Mesendoderm (in vitro differentiated cells): Measurements from ENCODE around the gene FMO2.

Source experiments
- DNase-seq: peaks from one replicate; pipeline ENCODE4 v3.0.0; 2013
- H2AK5ac ChIP-seq: 2 replicates; pipeline ENCODE4 v1.6.1; 2013; ENCODE audit warnings: low read length, inconsistent platforms
- H2BK120ac ChIP-seq: 2 replicates; pipeline ENCODE4 v1.6.1; 2013; ENCODE audit warnings: low read depth, mild to moderate bottlenecking, low read length, moderate library complexity, mixed read lengths
- H2BK15ac ChIP-seq: replicated peaks from 2 replicates; pipeline ENCODE4 v1.6.1; 2013; ENCODE audit warnings: low read depth, mild to moderate bottlenecking, moderate library complexity
- H2BK5ac ChIP-seq: 2 replicates; pipeline ENCODE4 v1.6.1; 2013; ENCODE audit warnings: low read length, inconsistent platforms
- H3K18ac ChIP-seq: 2 replicates; pipeline ENCODE4 v1.6.1; 2013; ENCODE audit warnings: mild to moderate bottlenecking, low read length, mixed read lengths
- H3K23ac ChIP-seq: one replicate; pipeline ENCODE4 v1.6.1; 2013; ENCODE audit warnings: low read length
- H3K27ac ChIP-seq: 2 replicates; pipeline ENCODE4 v1.5.1; 2013; ENCODE audit warnings: low read depth, mild to moderate bottlenecking, inconsistent platforms, low read length, moderate library complexity
- H3K27me3 ChIP-seq: 2 replicates; pipeline ENCODE4 v1.6.1; 2013; ENCODE audit warnings: low read length, control low read depth, mild to moderate bottlenecking, inconsistent platforms; ENCODE audit not compliant: insufficient read depth, poor library complexity
- H3K36me3 ChIP-seq: 2 replicates; pipeline ENCODE4 v1.6.1; 2013; ENCODE audit warnings: low read length, inconsistent platforms; ENCODE audit not compliant: control insufficient read depth, insufficient read depth
- H3K4ac ChIP-seq: one replicate; pipeline ENCODE4 v1.6.1; 2013; ENCODE audit warnings: low read depth, mild to moderate bottlenecking, low read length, moderate library complexity
- H3K4me1 ChIP-seq: 2 replicates; pipeline ENCODE4 v1.6.1; 2013; ENCODE audit warnings: low read depth, low read length, inconsistent platforms; ENCODE audit not compliant: control insufficient read depth
- H3K4me2 ChIP-seq: 2 replicates; pipeline ENCODE4 v1.6.1; 2013; ENCODE audit warnings: low read length
- H3K4me3 ChIP-seq: 2 replicates; pipeline ENCODE4 v1.5.1; 2013; ENCODE audit warnings: mild to moderate bottlenecking, low read length
- H3K56ac ChIP-seq: one replicate; pipeline ENCODE4 v1.6.1; 2013; ENCODE audit warnings: low read length
- H3K79me1 ChIP-seq: 2 replicates; pipeline ENCODE4 v1.6.1; 2013; ENCODE audit warnings: low read length, inconsistent platforms
- H3K79me2 ChIP-seq: 2 replicates; pipeline ENCODE4 v1.6.1; 2013; ENCODE audit warnings: mild to moderate bottlenecking, low read length; ENCODE audit not compliant: control insufficient read depth, insufficient read depth
- H3K9ac ChIP-seq: 2 replicates; pipeline ENCODE4 v1.6.1; 2013; ENCODE audit warnings: low read length, inconsistent platforms
- H4K5ac ChIP-seq: one replicate; pipeline ENCODE4 v1.6.1; 2013; ENCODE audit warnings: low read length
- H4K8ac ChIP-seq: one replicate; pipeline ENCODE4 v1.6.1; 2013; ENCODE audit warnings: low read depth, mild to moderate bottlenecking, control low read depth, low read length, moderate library complexity
- WGBS: extraction: QIAGEN DNeasy Blood & Tissue Kit; methylation state at CpG from one replicate; pipeline ENCODE4 v1.1.7; 2013; ENCODE audit warnings: low lambda C conversion rate, missing lambda C conversion rate; ENCODE audit not compliant: insufficient coverage; ENCODE audit errors: extremely low coverage; 5-methylcytosine and 5-hydroxymethylcytosine counted together

Gene FMO2

DNA sequence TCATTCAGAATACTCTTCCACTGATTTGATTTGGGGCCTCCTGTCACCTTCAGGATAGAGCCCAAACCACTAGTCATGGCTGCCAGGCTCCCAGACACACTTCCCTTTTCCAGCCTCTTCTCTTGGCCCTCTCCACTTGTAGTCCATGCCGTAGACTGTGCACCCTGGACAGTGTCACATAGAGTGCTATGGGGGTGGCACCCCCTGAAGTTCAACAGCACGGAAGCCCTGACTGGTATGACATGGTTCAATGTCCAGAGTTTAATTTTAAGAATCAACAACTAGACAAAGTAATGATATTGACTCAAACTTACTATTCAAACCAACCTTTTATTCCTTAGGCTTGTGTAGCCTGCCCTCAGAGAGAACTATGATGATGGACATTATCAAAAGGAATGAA lies 22.3 kb downstream of the FMO2 start:
- H2BK5ac ChIP-seq, result no peak overlapping the region
- no peak overlapping the region for H2AK5ac ChIP-seq
- no peak overlapping the region for H3K4me2 ChIP-seq
- no peak overlapping the region for H3K27ac ChIP-seq
- no peak for DNase-seq
- no peak overlapping the region for H3K18ac ChIP-seq
- WGBS, result no CpG with 5 or more reads among the region's 2 CpGs
- H2BK15ac ChIP-seq, result no peak overlapping the region
- no peak overlapping the region for H3K4ac ChIP-seq
- H3K4me1 ChIP-seq, result no peaks in the 10 kb centered on the region
- H3K79me2 ChIP-seq, result no peaks in the 10 kb centered on the region
- no peak overlapping the region for H4K8ac ChIP-seq
- H3K23ac ChIP-seq, result no peak overlapping the region
- no peak overlapping the region for H4K5ac ChIP-seq
- H2BK120ac ChIP-seq, result no peak overlapping the region
- H3K56ac ChIP-seq, result no peak overlapping the region
- no peak overlapping the region for H3K4me3 ChIP-seq
- no peaks in the 10 kb centered on the region for H3K36me3 ChIP-seq
- no peak overlapping the region for H3K9ac ChIP-seq
- H3K27me3 ChIP-seq, result no peaks in the 10 kb centered on the region
- no peaks in the 10 kb centered on the region for H3K79me1 ChIP-seq

DNA sequence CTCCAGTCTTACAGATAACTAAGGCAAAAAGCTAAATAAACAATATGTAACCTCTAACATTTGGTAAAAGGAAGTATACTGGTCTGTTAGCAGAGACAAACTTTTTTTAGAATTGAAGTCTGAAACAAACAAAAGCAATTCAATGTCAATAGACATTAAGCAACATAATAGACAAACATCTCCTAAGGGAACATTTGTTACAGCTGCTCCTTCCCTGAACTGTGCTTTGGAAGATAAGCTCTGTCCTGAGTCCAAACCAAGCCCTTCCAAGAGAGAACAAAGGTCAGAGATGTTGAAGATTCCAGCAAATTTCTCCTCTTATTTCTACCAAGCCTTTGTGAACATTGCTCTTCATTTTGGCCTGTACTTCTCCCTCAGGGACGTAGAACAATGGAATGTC lies 25.3 kb downstream of the FMO2 start:
- no CpG with 5 or more reads among the region's 1 CpG for WGBS
- Histone ChIP-seq H3K4ac (no peak overlapping the region), H3K36me3 (no peaks in the 10 kb centered on the region), H2BK5ac (no peak overlapping the region), H3K4me3 (no peak overlapping the region), H3K79me1 (no peaks in the 10 kb centered on the region), H4K8ac (no peak overlapping the region), H3K18ac (no peak overlapping the region), H3K79me2 (no peaks in the 10 kb centered on the region), H2AK5ac (no peak overlapping the region), H2BK120ac (no peak overlapping the region), H3K56ac (no peak overlapping the region), H3K27ac (no peak overlapping the region), H3K23ac (no peak overlapping the region), H3K9ac (no peak overlapping the region), H3K27me3 (no peaks in the 10 kb centered on the region), H2BK15ac (no peak overlapping the region), H3K4me1 (peaks cover 4% of the 10 kb centered on the region), H3K4me2 (no peak overlapping the region), H4K5ac (no peak overlapping the region)
- no peak for DNase-seq

- no CpG with 5 or more reads among the region's 3 CpGs for WGBS
- H3K56ac ChIP-seq, result no peak overlapping the region
- no peaks in the 10 kb centered on the region for H3K27me3 ChIP-seq
- H2AK5ac ChIP-seq, result no peak overlapping the region
- H3K4me2 ChIP-seq, result no peak overlapping the region
- no peak overlapping the region for H3K27ac ChIP-seq
- no peaks in the 10 kb centered on the region for H3K36me3 ChIP-seq
- H3K79me1 ChIP-seq, result no peaks in the 10 kb centered on the region
- no peak overlapping the region for H2BK120ac ChIP-seq
- DNase-seq, result no peak
- no peak overlapping the region for H3K4ac ChIP-seq
- no peak overlapping the region for H3K4me3 ChIP-seq
- H3K18ac ChIP-seq, result no peak overlapping the region
- H4K8ac ChIP-seq, result no peak overlapping the region
- no peak overlapping the region for H3K23ac ChIP-seq
- peaks cover 4% of the 10 kb centered on the region for H3K4me1 ChIP-seq
- H2BK15ac ChIP-seq, result no peak overlapping the region
- H4K5ac ChIP-seq, result no peak overlapping the region
- no peaks in the 10 kb centered on the region for H3K79me2 ChIP-seq
- no peak overlapping the region for H3K9ac ChIP-seq
- no peak overlapping the region for H2BK5ac ChIP-seq
Measured at GRCh38 chr1:171212607-171213351, 27.7 kb downstream of the FMO2 start.

GRCh38 chr1:171213559-171214454 lies 28.7 kb downstream of the FMO2 start:
- no peak overlapping the region for H3K18ac ChIP-seq
- H3K56ac ChIP-seq, result no peak overlapping the region
- H4K8ac ChIP-seq, result no peak overlapping the region
- no peak overlapping the region for H2AK5ac ChIP-seq
- no peak overlapping the region for H3K23ac ChIP-seq
- no peak overlapping the region for H3K4ac ChIP-seq
- no peak overlapping the region for H3K9ac ChIP-seq
- H3K4me3 ChIP-seq, result no peak overlapping the region
- no peak overlapping the region for H2BK15ac ChIP-seq
- no peak overlapping the region for H4K5ac ChIP-seq
- H2BK5ac ChIP-seq, result no peak overlapping the region
- H3K27ac ChIP-seq, result no peak overlapping the region
- H3K4me1 ChIP-seq, result peaks cover 4% of the 10 kb centered on the region
- DNase-seq, result peak; percentile 38
- H2BK120ac ChIP-seq, result no peak overlapping the region
- H3K36me3 ChIP-seq, result no peaks in the 10 kb centered on the region
- no peaks in the 10 kb centered on the region for H3K79me1 ChIP-seq
- H3K4me2 ChIP-seq, result no peak overlapping the region
- no CpG with 5 or more reads among the region's 12 CpGs for WGBS
- H3K27me3 ChIP-seq, result no peaks in the 10 kb centered on the region
- H3K79me2 ChIP-seq, result no peaks in the 10 kb centered on the region

DNA sequence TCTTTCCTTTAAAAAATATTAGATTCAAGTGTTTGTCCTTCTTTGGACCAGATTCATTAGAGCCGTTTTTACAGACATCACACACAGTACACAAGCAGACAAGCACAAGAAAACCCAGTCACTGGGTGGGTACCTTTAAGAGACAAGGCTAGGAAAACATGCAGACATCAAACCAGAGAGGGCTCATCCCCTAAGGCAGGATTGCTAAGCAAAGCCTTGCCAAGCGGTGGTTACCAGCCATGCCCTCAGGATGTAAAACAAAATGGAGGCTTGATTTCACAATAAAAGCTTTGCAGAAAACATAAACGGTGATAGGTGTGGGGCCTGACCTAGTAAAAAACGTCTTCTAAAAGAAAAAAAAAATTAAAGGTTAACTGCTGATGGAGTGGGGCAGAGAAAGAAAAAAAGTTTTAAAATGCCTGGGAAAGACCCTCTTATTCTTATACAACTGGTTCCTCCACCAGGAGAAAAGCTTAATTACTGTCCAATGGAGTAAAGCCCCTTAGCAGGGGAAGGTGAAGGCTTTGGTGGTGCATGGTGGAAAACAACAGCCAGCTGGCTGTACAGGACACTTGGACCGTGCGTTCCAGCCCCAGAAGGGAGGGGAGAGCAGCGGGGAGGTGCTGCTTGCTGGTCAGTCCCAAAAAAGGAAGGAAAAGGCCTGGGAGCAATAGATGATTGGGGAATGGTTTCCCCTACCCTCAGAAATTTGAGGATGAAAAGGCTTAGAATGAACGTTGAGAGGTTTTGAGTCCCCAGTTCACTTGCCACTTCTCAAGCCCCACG lies 32.8 kb downstream of the FMO2 start:
- Histone ChIP-seq H3K4ac (no peak overlapping the region), H3K9ac (no peak overlapping the region), H3K4me2 (no peak overlapping the region), H3K4me1 (peaks cover 6% of the 10 kb centered on the region), H2AK5ac (no peak overlapping the region), H3K18ac (no peak overlapping the region), H3K4me3 (no peak overlapping the region), H2BK15ac (no peak overlapping the region), H3K23ac (no peak overlapping the region), H4K8ac (no peak overlapping the region), H3K27me3 (no peaks in the 10 kb centered on the region), H3K36me3 (no peaks in the 10 kb centered on the region), H4K5ac (no peak overlapping the region), H2BK120ac (peak overlapping the region; percentile 17), H3K79me2 (no peaks in the 10 kb centered on the region), H3K56ac (no peak overlapping the region), H3K27ac (no peak overlapping the region), H2BK5ac (no peak overlapping the region), H3K79me1 (no peaks in the 10 kb centered on the region)
- no peak for DNase-seq
- no CpG with 5 or more reads among the region's 9 CpGs for WGBS
